EH (cell line): Measurements from ENCODE around the gene DUOX1.
"Not testable (repeated sequence)": the region's sequence is repeated elsewhere in the genome, so short reads cannot be mapped to it uniquely, and the experiment has no call there.

Source experiments
- DNase-seq: peaks from one replicate; pipeline ENCODE4 v3.0.0-alpha.2; 2015; ENCODE audit warnings: low read depth

DUOX1 gene

GRCh38 chr15:45121706-45122417 is 7.9 kb upstream of the DUOX1 start:
- DNase-seq: peak; percentile 86

- DNase-seq: no peak
Observed at GRCh38 chr15:45122719-45123118, 7.1 kb upstream of the DUOX1 start.

GRCh38 chr15:45123397-45123796 is 6.4 kb upstream of the DUOX1 start:
- no peak for DNase-seq

DNA sequence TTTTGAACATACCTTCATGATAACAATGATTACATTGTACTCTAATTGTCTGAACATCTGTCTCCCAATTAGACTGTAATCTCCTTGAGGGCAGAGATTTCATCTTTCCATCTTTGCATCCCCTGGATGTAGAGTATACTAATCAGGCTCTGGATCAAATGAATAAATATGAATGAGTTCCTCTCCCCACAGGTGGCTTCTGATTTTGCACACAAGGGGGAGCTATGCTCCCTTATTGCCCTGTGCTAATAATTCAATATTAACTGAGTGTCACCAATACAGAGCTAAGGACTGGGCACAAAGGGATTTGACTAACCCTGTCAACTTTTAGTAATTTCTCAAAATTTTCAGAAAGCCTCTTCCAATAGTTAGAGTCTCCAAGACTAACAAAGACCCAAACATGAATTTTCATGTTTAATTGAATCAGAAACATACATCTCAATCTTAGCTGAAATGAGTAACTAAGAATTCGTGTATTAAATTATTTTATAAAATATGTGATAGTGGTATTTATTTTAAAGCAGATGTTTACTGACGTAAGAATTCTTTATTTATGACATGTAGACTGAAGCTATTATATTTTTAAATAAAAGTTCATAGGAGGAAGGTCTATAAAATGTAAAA is 3.1 kb upstream of the DUOX1 start:
- DNase-seq: peak; percentile 42

DNA sequence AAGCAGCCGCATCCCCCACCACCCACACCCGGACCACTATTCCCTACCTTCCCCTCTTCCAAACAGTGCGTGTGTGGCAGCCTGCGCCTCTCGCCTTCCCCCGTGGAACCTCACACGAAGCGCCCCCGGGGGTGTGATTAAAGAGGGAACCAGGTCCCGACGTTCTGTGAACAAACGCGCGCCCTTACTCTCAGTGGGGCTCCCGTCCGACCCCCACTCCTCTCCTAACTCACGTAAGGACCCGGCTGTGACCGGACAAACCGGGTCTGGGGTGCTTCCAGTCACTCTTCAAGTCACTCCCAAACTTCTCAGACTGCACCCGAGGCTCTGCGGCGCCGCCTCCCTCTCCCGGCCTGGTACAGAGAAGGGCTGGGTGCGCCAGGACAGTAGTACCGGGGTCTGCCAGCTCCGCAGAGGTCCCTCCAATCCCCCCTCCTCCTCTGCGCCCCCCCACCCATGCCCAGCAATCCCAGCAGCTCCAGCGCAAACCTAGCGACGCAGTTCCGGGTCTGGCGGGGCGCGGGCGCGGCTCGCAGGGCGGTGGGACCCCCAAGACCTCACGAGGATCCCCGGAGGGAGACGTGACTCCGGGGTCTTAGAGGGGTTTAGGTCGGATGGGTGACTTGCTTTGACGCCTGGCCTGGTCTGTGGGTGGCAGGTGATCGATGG is 689 bp upstream of the DUOX1 start:
- no peak for DNase-seq

GRCh38 chr15:45130291-45131000 is 652 bp downstream of the DUOX1 start:
- DNase-seq: no peak

DNA sequence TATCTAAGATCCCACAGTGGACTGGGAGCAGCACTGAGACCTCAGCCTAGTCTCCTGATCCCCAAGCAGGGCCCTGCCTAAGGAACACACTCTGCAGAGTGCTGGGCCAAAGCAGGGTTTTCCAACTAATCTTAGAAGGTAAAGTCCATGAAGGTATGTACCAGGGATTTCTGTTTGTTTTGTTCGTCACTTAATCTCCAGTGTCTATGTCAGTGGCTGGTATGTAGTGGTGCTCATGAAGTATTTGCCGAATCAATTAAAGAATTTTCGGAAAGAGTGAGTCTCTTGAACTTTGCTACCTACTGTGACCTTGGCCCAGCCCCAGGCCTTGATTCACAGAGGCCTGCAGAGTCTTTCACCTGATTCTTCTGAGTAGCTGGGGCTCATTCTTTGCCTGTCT is 1.7 kb downstream of the DUOX1 start:
- no peak for DNase-seq

- no peak for DNase-seq
Observed at GRCh38 chr15:45132844-45133560, 3.2 kb downstream of the DUOX1 start.

DNA sequence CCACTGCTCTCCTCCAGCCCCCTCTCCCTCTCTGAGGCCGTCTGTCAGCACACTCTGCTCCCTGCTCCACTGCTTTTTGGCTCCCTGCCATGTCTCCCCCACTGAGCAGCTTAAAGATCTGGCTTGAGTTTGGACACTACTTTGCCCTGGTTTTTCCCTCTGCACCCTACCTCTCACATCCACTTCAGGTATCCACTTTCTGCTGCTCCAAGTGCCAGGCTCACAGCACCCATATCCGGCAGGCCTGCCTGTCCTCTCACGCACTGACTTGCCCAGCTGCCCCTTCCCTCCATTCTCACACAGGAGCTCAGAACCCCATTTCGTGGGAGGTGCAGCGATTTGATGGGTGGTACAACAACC is 3.7 kb downstream of the DUOX1 start:
- no peak for DNase-seq

DNA sequence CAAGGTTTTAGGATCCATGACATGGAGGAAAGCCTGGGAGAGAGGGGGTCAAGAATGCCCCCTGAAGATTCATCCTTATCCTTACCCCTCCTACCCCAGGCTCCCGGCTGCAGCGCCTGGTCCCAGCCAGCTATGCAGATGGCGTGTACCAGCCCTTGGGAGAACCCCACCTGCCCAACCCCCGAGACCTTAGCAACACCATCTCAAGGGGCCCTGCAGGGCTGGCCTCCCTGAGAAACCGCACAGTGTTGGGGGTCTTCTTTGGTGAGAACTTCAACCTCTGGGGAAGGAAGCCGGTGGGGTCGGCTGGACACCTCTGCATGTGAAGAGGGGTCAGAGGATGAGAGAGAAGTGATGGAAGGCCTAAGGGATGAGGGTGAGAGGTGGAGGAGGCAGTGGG is 4.3 kb downstream of the DUOX1 start:
- DNase-seq: no peak

DNA sequence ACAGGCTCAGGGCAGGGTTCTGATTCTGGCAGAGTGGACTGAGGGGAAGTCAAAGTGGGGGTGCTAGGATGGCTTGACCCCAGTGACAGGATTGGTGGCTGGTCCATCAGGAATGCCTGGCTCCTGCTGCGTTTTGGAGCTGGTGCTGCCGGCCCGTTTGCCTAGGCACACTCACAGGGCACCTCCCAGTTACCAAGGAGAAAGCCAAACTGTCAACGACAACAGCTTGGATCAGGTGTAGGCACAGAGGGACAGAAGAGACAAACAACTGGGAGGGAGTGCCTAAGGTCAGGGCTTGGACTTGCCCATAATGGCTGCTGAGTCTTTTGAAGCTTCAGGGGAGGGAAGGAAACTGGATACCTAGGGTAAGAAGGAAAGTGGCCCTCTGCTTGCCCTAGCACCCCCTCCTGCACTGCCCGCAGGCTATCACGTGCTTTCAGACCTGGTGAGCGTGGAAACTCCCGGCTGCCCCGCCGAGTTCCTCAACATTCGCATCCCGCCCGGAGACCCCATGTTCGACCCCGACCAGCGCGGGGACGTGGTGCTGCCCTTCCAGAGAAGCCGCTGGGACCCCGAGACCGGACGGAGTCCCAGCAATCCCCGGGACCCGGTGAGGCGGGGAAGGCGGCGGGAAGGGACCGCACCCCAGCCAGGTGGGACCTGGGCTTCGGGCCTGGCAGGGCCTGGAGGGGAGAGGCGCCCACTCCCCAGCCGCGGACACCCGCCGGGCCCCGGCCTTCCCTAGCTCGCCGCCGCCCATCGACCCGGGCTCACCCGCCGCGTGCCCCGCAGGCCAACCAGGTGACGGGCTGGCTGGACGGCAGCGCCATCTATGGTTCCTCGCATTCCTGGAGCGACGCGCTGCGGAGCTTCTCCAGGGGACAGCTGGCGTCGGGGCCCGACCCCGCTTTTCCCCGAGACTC is 5.1 kb downstream of the DUOX1 start:
- DNase-seq: no peak

- DNase-seq: not testable (repeated sequence)
Observed at GRCh38 chr15:45135705-45136377, 6.0 kb downstream of the DUOX1 start.

GRCh38 chr15:45136378-45136764 is 6.6 kb downstream of the DUOX1 start:
- no peak for DNase-seq

DNA sequence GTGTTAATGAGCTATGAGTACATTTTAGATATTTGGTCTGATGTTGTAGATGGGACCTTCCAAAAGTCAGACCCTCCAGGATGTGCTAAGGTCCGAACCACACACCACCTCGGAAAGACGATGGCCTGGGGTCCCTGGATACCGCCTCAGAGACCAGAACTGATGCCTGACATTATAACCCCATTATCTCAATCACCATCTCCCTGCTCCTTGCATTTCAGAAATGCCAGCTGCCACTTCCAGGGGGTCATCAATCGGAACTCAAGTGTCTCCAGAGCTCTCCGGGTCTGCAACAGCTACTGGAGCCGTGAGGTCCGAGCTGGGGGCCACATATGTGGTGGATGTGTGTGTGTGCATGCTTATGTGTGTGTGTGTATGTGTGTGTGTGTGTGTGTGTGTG is 7.9 kb downstream of the DUOX1 start:
- no peak for DNase-seq

DNA sequence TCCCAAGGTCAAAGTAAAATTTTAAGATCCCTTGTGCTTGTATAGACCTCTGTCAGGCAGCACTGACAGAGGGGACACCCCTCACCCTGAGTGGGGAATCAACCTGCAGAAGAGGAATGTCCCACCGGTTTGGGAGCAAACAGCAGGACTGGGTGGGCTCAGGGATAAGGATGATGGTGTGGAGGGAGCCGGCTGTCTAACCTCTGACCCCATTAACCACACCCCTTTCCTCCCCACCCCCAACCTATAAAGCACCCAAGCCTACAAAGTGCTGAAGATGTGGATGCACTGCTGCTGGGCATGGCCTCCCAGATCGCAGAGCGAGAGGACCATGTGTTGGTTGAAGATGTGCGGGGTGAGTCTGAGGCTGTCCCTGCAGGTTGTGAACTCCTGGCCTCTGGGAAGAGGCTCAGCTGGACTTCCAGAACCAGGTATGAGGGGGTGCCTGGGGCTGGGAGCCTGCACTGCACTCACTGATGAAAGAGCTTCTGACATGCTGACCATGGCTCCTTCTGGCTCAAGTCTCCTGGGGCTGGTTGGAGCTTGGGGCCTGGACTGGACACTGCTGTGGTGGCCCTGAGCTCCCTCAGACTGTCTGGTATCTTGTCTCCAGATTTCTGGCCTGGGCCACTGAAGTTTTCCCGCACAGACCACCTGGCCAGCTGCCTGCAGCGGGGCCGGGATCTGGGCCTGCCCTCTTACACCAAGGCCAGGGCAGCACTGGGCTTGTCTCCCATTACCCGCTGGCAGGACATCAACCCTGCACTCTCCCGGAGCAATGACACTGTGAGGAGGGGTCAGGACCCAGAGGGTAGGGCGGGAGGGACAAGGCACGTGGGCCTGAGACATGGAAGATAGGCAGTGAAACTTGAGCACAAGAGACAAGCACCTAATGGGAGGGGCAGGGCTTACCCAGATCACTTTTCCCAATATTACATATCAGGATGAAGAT is 9.3 kb downstream of the DUOX1 start:
- no peak for DNase-seq

- no peak for DNase-seq
Observed at GRCh38 chr15:45139770-45140169, 10.0 kb downstream of the DUOX1 start.

GRCh38 chr15:45140557-45141250 is 10.9 kb downstream of the DUOX1 start:
- no peak for DNase-seq

- no peak for DNase-seq
Observed at GRCh38 chr15:45141386-45141785, 11.6 kb downstream of the DUOX1 start.

DNA sequence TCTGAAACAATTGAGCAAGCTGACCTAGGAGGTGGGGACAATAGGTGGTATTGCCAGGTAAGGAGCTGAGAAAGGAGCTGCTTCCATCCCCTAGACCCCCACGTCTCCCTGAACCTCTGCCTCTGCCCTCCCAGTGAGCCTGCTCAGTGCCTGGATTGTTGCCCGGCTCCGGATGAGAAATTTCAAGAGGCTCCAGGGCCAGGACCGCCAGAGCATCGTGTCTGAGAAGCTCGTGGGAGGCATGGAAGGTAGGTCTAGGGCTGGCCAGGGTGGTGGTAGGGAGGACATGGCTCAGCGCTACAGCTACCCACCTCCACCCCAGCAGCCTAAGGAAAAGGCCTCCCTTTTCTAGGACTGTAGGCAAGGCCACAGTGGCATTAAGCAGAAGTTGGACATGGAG is 13.3 kb downstream of the DUOX1 start:
- DNase-seq: no peak
